T-helper 1 cell (primary cell): ENCODE data around the gene RND3.

ENCODE experiments used
- DNase-seq, 5 donors: peaks; one replicate each; pipeline ENCODE4 v3.0.0-alpha.2; 2012 to 2020

RND3 gene

DNA sequence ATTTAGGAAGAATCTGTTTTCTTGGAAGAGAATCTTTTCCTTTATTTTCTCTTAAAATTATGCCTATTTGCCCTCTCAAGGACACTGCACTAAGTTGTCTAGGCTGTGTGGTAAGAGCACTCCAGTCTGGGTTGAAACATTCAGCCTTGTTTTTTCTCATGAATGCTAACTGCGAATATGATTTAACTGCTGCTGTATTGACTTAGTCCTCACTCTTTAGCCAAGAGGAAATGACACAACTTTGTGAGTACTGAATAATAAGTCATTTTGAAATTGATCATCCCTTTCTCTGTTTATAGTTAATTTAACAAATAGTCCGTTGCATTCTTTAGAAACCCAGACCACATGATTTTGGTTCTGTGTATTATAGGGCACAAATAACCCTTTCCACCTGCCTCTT, 4.5 kb upstream of the RND3 start:
- no peak for DNase-seq

DNA sequence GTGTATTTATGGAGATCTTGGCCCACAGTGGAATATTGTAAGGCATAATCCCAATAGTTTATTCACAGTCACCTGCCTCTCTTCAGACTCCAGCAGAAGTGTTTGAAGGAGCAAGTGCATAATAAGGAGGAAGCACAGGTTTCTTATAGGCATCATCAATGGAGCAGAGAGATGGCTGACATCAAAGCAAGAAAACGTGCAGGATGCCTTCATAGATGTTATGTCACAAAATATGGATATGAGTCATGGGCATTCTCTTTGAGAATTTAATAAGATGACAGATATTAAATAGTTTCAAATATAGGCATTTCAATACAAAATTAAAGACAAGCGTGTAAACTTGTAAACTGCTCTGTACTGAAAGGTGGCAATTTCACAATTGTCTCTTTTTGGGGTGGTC, 4.0 kb upstream of the RND3 start:
- no peak for DNase-seq

DNA sequence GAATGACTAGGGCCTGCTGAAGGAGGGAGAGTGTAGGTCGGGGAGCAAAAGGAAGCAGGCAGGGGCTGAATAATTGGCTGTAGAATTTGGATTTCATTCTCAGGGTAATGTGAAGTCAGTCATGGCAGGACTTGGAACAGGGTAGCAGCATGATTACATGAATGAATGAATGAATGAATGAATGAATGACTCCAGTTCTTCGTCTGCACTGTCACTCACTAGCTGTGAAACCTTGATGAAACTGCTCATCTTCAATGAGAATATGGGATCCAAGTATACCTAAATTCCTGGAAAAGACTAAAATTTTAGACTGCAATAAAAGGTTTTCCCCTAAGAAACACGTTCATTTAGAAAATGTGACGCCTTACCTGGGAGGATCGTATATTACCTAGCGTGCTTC, 3.0 kb upstream of the RND3 start:
- no peak for DNase-seq

DNA sequence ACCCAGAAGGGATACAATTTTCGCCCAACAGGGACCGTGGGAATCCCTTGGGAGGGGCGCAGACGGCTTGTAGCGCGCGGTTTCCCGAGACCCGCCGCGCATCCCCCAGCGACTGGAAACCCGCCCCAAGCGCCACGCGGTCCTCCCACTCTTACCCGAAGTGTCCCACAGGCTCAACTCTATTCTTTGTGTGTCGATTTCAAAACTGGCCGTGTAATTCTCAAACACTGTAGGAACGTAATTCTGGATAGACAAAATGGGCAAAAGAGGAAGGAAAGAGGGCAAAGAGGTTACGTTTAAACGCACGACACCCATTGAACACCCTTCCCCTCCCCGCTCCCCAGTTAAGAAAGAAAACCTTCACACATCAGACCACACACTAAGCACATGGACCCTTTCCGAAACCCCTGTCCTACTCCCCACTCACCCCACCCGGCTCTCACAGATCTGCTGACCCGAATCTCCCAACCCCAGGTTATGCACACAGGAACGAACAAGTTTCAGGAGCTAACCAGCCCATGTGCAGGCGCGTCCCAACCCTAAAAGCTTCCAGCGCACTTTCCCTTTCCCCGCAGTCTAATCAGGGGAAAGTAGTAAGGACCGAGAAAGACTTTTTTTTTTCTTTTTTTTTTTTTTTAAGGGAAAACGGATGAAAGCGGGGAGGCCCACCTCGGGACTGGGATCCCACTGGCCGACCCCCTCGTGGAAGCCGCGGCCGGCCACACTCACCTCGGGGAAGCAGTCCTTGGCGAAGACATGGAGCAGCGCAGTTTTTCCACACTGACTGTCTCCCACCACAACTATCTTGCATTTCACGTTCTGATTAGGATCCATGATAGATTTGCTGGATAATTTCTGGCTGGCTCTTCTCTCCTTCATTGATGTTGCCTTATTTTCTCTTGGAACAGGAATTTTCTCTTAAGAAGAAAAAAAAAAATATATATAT, 655 bp downstream of the RND3 start:
- no peak for DNase-seq

DNA sequence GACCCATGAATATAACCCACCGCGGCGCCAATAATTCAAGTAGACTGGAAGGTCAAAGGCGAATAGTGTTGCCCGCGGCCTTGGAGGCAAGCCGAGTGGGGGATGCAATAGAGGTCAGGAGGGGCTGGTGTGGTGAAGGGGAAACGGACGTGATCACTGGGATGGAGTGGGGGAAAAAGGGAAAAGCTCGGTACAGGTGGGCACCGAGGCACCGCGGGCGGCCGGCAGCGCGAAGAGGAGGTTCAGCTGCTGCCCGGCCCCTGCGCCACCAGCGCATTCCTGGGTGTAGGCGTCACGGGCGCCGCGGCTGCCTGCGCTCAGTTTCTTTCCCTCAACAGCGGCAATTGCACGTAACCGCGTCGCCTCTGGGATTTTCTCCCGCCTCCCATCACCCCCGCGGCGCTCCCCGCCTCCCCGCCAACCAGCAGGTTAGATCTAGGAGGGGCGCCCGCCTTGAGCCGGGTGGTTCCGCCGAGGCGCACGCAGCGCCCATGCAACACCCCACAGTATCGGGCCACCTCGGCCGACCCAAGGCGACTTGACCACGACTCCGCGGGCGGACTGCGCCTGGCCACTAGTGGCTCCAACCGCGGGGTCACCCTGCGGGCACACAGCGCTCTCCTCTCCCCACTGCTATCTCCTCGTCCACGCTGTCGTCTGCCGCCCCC, 1.5 kb downstream of the RND3 start:
- DNase-seq, result no peak

DNA sequence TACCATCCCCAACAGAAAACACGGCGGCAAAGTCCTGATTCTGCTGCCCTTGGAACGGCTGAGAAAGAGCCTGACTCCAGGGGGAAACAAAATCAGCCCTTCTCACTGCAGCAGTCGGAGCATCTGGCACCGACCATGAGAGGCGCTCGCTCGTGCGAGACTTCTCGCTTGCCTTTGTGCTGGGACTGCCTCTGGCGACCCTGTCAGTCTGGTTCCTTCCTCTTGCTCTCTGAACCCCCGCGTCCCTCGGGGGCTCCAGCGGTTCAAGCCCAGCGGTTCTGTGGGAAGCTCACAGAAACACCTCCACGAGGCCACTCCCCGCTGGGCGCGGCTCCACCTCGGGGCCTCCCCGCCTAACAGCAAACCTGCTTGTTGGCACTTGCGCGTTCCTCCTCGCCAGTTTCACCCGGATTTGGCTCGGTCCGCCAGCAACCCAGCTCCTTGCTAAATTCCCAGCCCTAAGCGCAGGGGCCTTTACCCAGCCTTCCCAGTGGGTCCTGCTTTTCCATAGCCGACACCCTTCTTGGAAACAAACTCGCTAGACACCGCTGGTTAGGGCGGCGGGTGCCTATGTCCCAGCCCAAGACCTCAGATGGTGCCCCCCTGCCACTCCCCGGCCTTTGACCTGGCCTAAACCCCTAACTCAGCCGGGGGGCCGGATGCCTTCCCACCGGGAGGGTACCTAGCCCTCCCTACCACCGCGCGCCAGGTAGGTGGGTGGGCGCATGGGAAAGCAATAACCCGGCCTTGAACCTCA, 2.2 kb downstream of the RND3 start:
- no peak for DNase-seq

DNA sequence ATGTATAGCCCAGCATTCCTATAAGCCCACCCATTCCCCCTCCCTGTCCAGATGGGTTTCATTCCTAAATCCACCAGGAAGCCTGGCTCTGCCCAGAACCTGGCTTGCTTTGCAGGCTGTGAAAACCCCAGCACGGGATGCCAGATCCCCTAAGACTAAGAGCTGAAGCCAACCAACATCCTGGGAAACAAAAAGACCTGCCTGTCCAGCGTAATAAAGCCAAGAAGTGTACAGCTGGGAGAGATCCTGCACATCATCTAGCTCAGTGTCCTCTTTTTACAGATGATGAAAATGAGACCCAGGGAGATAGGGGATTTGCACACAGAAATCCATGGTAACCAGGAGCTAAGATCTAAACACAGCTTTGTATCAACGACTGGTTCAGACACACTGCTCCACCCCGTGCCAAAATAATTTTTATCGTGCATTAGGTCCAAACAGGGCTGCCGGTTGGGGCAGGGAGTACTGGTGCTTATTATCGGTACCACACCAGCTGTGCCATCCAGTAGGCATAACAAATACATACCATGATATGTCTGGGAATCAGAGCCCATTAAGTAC, 2.9 kb downstream of the RND3 start:
- DNase-seq, result no peak

DNA sequence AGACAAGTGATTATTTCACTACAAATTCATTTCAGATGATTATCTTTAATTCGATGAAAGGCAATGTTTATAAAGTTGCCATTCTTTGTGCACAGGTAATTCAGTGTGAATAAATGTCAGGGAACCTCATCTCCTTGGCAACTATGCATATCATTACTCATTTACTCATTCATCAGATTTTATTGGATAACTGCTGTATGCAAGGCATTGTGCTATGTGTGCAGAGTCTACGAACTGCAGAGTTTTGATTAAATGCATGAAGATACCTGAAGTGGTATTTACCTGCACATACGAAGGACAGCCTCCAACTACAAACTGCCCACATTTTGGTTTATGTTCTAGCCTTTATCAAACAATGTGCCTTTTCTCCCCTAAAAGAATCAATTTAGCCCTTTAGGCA, 3.5 kb downstream of the RND3 start:
- DNase-seq, result no peak

DNA sequence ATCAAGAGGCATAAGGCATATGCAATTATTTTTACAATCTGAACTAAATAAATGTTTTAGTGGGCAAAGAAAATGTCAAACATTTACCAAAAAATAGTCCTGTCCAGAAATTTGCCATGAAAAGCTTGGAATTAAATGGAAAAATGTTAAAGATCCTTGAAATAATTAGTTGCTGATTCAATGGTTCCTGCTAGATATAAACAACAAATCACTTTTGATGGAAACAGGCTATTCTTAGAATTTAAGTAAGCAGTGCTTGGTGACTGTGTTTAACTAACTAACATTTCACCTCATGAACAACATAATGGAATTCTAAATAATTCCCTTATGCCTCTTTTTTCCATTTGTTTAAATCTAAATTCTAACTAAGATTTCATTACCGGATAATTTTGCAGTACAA, 3.9 kb downstream of the RND3 start:
- DNase-seq, result no peak

DNA sequence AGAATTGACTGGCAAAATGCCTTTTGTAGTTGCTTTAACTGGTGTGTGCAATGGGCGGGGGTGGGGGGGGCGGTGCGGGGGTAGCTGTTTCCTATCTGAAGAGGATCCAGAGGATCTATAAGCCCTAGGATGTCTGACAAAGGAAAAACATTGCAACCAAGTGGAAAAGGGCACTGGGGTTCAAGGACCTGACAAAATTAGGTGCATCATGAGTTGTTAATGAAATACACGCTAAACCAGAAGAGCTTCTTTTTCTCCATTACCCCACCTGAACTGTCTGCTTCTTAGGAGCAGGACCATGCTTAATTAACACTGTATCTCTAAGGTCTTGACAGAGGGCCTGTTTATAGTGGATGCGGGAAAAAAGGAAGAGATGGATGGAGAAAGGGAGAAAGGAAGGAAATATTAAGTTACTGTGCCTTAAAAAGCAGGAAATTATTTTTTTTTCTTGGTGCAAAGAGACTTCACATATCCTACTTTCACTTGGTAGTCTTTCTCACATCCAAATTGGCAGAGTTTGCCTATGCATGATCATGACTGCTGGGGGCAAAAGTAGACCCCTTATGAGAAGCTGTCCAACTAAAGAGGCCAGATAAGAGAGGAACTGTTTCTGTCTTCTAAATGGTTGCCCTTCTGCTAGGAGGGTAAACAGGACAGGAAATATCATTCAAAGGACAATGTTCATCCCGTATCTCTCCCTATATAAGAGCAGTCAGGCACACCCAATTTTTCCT, 4.6 kb downstream of the RND3 start:
- DNase-seq, result no peak

DNA sequence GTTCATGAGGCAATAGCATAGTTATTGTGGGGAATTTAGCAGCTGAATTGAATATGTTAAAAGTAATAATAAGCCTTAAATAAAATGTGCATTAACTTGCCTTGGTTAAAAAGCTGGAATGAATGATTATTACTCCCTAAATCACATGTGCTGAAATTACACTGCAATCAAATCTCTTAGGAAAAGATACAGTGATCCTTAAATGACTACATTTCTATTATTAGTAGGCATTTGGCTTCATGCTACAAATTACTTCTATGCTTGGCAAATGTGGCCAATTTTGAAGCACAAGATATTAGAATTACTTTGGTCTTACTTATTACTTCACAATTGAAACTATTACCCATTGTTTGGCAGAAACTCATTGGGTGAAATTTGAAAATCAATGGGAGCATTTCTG, 5.4 kb downstream of the RND3 start:
- no peak for DNase-seq

DNA sequence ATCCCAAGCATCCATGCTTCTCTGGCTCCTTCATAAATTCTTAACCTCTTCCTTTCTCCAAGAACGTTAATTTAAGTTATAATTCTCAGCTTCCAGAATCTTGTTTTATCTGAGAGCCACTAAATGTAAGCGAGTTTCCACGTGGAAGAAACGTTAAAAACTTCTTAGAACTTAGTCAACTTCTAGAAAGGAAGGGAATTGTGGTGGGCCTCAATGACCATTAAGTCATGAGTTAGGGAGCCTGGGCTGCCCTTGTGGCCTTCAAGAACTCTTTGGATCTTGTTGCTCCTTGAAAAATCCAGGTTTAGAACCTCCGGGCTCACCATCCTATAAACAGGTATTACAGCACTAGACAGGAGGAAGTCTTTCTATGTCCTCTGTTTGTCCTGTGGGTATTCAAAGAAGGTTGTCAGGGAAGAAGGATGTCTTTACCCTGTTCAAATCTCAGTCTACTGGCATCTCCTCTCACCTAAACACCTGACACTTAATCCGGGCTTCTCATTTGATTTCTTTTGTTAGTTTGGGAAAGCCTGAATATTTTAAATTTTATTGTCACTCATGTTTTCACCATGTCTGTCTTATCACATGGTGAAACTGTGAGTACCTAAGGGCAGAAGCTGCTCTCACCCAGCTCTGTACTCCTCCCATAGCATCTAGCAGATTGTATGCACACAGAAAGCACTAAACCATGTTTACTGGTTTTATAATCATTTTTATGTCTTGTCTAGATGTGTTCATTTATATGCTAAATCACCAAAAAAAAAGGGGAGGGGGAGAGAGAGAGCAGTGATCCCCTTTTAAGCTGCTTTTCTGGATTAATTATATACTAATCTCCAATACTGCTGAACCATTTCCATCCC, 6.3 kb downstream of the RND3 start:
- DNase-seq, result no peak

DNA sequence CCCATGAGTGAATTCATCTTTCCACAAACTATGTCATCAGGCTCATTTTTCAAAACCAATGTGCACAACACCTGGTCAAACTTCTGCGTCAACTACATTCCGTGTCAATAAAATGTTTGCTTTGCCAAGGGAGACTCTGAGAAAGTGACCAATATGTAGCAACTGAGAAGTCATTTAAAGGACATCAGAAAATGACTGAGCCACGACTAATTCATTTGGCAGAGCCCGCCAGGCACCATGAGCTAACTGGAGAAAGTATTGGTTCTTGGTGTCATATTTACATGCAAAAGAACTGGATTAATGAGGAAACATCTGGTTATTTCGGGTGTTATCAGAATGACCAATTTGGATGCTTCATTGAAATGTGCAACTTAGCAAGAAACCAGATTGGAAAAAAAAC, 7.2 kb downstream of the RND3 start:
- no peak for DNase-seq

DNA sequence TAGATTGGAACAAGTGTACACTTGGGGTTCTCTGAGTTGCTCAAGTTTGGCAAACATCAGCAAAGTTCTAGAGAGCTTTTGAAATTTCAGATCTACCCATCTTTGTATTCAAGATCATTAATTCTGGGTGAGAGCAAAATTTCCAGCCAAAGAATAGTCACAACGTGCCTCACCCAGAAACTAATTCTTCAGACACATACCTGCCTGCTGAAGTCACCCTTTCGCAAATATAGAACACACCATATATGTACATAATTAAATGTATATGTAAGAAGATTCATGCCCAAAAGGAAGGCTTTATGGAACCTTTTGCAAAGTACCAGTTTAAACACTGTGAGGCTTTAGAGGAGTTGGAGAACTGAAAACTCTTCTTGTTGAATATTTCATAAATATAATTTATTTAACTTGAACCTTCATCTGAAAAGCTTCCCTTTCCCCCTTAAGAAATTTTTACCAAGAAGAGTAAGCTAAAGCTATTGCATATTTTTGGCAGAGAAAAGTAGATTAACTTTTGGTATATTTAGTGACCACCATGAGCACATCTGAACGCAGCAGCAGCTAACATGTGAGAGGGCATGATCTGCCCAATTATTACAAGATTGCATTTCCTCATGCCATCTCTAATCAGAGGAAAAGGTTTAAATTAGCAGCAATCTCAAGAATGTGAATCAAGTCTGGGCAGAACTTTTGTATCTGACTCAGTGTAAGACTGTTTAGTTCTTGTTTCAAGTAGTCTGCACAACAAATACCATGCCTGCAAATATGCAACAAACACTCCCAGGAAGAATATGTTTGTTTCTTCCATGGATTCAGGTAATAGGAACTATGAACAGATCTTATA, 8.2 kb downstream of the RND3 start:
- DNase-seq, result no peak

DNA sequence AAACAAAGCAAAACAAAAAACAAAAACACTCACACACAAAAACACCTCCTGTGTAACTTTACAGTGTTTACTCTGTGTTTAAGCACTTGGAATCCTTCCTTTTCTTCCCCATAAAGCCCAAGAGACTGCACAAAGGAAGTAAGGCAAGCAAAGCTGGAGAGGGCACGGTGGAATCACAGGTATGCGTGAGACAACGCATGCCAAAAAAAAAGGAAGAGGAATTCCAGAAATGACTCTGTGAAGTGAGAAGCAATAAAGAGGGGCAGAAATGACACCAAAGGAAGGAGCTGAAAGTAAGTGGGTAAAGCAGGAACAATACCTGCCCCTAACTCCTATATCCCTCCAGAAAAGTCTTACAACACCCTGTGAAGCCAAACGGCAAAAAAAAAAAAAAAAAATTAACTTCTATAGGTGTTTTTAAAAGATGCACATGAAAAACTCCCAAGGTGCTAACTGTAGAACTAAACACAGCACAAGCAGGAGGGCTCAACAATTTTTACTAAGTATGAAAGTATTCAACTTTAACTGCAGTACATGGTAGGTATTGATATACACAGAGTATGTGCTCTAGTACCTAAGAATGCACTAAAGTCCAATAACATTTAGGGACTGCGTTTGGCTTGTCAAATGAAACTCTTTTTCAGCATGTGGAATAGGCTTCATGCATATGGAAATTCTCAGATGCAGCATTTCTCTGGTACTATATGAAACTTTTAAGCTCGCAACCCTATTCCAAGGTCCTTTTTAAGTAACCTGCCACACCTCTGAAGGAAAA, 9.1 kb downstream of the RND3 start:
- DNase-seq, result no peak

DNA sequence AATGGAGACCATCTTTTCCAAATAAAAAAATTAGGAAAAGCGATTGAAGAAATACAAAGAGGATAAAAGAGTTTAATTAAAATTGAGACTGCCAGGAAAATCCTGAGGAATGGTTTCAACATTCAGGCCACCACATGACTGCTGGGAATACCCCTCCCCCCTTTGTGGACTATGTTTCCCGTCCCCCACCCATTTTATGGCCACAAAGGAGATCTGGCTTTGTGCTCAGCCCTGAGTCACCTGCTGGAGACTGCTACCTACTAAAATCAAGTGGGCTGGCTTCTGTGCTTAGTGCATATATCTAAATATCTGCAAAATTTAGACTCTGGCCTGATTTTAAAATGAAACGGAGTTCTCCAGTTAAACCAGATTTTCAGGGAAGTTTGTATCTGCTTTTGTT, 10.1 kb downstream of the RND3 start:
- no peak for DNase-seq

DNA sequence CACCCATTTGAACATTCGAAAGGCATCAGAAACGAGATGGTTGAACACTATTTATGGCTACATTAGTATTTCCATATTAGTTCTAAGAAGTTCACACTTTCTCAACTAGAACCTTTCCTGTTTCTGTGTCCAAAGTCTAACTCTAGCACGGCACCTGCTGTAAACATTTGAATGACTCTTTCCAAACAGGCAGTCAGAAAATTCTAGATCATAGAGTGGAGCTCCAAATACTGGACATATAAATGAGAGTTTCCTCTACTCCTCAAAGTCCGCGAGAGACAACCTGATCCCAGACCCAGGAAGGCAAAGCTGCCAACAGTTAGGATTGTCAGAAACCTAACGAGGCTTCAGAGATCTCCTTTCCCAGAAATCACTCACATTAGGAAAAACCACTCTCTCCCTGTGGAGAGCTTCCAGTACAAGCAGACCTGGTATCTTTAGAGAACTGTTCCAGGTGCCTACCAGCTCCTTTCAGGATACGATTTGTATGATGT, 10.6 kb downstream of the RND3 start:
- no peak for DNase-seq

DNA sequence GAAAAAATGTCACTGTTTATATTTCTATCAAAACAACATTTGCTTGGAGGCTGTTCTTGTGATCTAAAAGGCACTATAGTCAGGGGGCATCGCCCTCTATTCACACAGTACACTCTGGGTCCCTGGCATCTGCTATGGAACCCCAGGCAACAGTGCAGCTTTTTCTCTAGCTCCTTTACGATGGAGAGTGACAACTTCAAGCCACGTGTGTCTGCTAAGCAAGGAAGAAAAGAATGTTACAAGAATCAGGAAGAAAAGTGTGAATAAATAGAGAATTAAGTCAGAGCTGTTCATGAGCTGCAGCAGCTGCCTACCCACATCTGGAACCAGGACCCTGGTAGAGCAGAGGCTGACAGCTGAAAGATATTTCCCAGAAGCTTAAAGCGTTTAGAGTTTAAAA, 11.2 kb downstream of the RND3 start:
- no peak for DNase-seq

DNA sequence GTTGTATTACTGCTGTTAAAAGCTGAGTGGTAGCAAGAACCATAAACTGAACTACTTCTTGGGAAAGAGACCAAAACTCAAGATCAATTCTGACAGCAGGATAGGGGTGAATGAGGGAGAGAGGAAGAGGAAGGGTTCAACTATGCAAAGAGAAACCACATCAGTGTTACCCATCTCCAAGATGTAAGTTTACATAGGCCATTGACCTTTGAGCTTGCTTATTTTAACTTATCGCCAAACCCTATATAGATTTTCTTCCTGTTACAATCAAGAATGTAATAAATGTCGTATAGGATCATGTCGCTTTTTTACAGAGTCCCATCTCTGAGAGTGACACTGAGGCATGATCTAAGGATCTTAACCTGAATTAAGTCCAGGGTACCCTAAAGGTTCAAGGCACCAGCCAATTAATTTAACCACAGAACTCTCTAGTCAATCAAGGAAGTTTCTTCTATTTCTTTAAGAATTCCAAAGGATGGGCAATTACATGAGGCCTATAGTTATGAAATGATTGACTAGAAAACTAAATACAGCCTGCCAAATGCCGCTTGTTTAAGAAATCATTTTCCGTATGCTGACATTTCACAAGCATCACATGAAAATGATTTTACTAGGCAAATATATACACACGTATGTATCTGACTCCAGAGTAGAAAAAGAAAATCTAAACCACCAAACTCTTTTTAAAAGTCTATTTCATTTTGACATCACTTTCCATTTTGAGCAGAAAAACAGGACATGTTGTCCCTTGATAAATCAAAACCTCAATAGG, 11.8 kb downstream of the RND3 start:
- DNase-seq, result no peak
